Prostate gland (tissue), 2 donors: Measurements from ENCODE around the gene NMBR.

Source experiments
- CTCF ChIP-seq, 4 experiments: fragments of 200-600 bp in 2 of 4; fragments of 450-650 bp in 2 of 4; sonication (generic) in 2 of 4; IDR thresholded peaks; 1 replicate in 3 of 4; 2 replicates in 1 of 4; pipeline ENCODE4 v1.5.1; 2016 to 2019; ENCODE audit warnings: antibody characterized with exemption in 4 of 4, mild to moderate bottlenecking in 2 of 4, moderate library complexity in 2 of 4
- POLR2A ChIP-seq: fragments of 450-650 bp; IDR thresholded peaks from one replicate; pipeline ENCODE4 v1.6.1; 2016; ENCODE audit warnings: antibody characterized with exemption, mild to moderate bottlenecking

GRCh38 chr6:142087950-142088857, 58.7 kb downstream of the NMBR start:
- no peak for TF ChIP-seq POLR2A
- TF ChIP-seq CTCF (IDR thresholded peaks at IDR 0.05): no peak
